HepG2 (cell line): ENCODE measurements around the gene CFD. TPM values are rescaled to one million over a fixed set of nuclear protein-coding genes. Genes with fewer than 3 reads are reported as not detected.
A peak's percentile ranks its signal among the peaks of the same experiment; 100 is the strongest.

Experiments
- ADNP ChIP-seq: sonication (generic); formaldehyde crosslinking; IDR thresholded peaks from 2 replicates; pipeline ENCODE4 v1.4.0; 2020; ENCODE audit warnings: missing genetic modification reagents
- BORCS8-MEF2B ChIP-seq: sonication (generic); formaldehyde crosslinking; IDR thresholded peaks from 2 replicates; pipeline ENCODE4 v1.8.0; 2022; ENCODE audit warnings: mild to moderate bottlenecking, missing genetic modification reagents
- CCAR2 ChIP-seq: fragments of 200-400 bp; formaldehyde crosslinking; optimal IDR thresholded peaks from 2 replicates; pipeline ENCODE3; 2018; ENCODE audit warnings: low read depth, mild to moderate bottlenecking, low read length, moderate library complexity
- CHD2 ChIP-seq: IDR thresholded peaks from 2 replicates; pipeline ENCODE4 v1.6.1; 2011; ENCODE audit warnings: low read depth, low read length, improper control_type of control experiment
- E2F1 ChIP-seq: sonication (generic); formaldehyde crosslinking; IDR thresholded peaks from 2 replicates; pipeline ENCODE4 v1.5.0; 2020; ENCODE audit warnings: missing genetic modification reagents
- EP300 ChIP-seq, 3 experiments: sonication (generic) in 1 of 3; formaldehyde crosslinking in 1 of 3; IDR thresholded peaks; 2 replicates each; pipeline versions ENCODE4 v1.5.1 to v1.6.1; 2011 to 2020; ENCODE audit warnings: low read depth in 2 of 3, low read length in 2 of 3, borderline replicate concordance in 1 of 3, improper control_type of control experiment in 1 of 3, mild to moderate bottlenecking in 1 of 3, missing genetic modification reagents in 1 of 3, moderate library complexity in 1 of 3
- MATR3 ChIP-seq: sonication (generic); formaldehyde crosslinking; IDR thresholded peaks from 2 replicates; pipeline ENCODE4 v1.4.0; 2020; ENCODE audit warnings: missing genetic modification reagents
- SNRNP70 ChIP-seq: fragments of 200-400 bp; formaldehyde crosslinking; IDR thresholded peaks from 2 replicates; pipeline ENCODE4 v1.6.1; 2017; ENCODE audit warnings: mild to moderate bottlenecking, low read depth, low read length, moderate library complexity
- ZBTB38 ChIP-seq: sonication (generic); formaldehyde crosslinking; IDR thresholded peaks from 2 replicates; pipeline ENCODE4 v1.5.1; 2020; ENCODE audit warnings: mild to moderate bottlenecking, missing genetic modification reagents
- ZFX ChIP-seq: sonication (generic); formaldehyde crosslinking; IDR thresholded peaks from 2 replicates; pipeline ENCODE4 v1.4.0; 2020; ENCODE audit warnings: mild to moderate bottlenecking, low read depth, missing genetic modification reagents, moderate library complexity
- ZNF230 ChIP-seq: sonication (generic); formaldehyde crosslinking; IDR thresholded peaks from 2 replicates; pipeline ENCODE4 v1.4.0; 2020; ENCODE audit warnings: mild to moderate bottlenecking, missing genetic modification reagents
- ZNF256 ChIP-seq: sonication (generic); formaldehyde crosslinking; conservative IDR thresholded peaks from 2 replicates; pipeline ENCODE4 v1.4.0; 2020; ENCODE audit warnings: missing genetic modification reagents
- ZNF510 ChIP-seq: sonication (generic); formaldehyde crosslinking; IDR thresholded peaks from 2 replicates; pipeline ENCODE4 v1.4.0; 2020; ENCODE audit warnings: low read depth, mild to moderate bottlenecking, missing genetic modification reagents
- ZNF687 ChIP-seq: sonication (generic); formaldehyde crosslinking; IDR thresholded peaks from 2 replicates; pipeline ENCODE4 v1.5.1; 2020; ENCODE audit warnings: mild to moderate bottlenecking, missing genetic modification reagents, moderate library complexity
- ZNF782 ChIP-seq: sonication (generic); formaldehyde crosslinking; IDR thresholded peaks from 2 replicates; pipeline ENCODE4 v1.4.0; 2020; ENCODE audit warnings: missing genetic modification reagents, mild to moderate bottlenecking, borderline replicate concordance
- polyA plus RNA-seq, 8 experiments: library from polyadenylated mRNA; depleted of rRNA in 3 of 8; stranded (reverse) in 7 of 8; unstranded in 1 of 8; fragments of >200 nt; fragmentation: Illumina TruSeq in 4 of 8; extraction: Trizol in 4 of 8; gene quantifications; 2 replicates each; pipeline versions ENCODE4 v1.2.1 to v1.2.3, GENCODE V29; 2011 to 2016; ENCODE audit warnings: low read depth in 4 of 8, missing spikeins in 1 of 8, mixed read lengths in 1 of 8; ENCODE audit not compliant: insufficient read depth in 1 of 8
- total RNA-seq, 5 experiments: library from RNA; depleted of rRNA; stranded (reverse); fragments of >200 nt; fragmentation: Illumina TruSeq; extraction: Trizol; gene quantifications; 2 replicates each; pipeline ENCODE4 v1.2.3, GENCODE V29; 2016; ENCODE audit warnings: low read depth in 1 of 5
- TF ChIP-seq, protein P1 (sequence below): sonication (generic); formaldehyde crosslinking; IDR thresholded peaks from 2 replicates; pipeline ENCODE4 v1.5.0; 2020; ENCODE audit warnings: mild to moderate bottlenecking, missing genetic modification reagents, moderate library complexity
- TF ChIP-seq, protein P2 (sequence below): sonication (generic); formaldehyde crosslinking; IDR thresholded peaks from 2 replicates; pipeline ENCODE4 v1.4.0; 2020; ENCODE audit warnings: missing genetic modification reagents, borderline replicate concordance

The CFD gene
- total and polyA plus RNA-seq, 2 of the 13 experiments (the other 11 are each of a cell fraction or from before 2014, with no cell fraction given), result 2.3 to 4.6 TPM

- TF ChIP-seq E2F1 (CRISPR knock-in tag), result no peak
- TF ChIP-seq EP300 (IDR thresholded peaks at IDR 0.05; ENCODE audit: low read depth in 2 of 2, low read length in 2 of 2), result no peak
- TF ChIP-seq EP300 (CRISPR knock-in tag; IDR thresholded peaks at IDR 0.05; ENCODE audit: borderline replicate concordance), result no peak
- no peak for TF ChIP-seq ADNP (CRISPR knock-in tag)
- 0 out of 2 replicates have a peak, but pooled peaks have one; percentile 73 for TF ChIP-seq MATR3 (CRISPR knock-in tag)
- no peak for TF ChIP-seq SNRNP70
- 0 out of 2 replicates have a peak, but pooled peaks have one; percentile 11 for TF ChIP-seq ZNF687 (CRISPR knock-in tag)
- TF ChIP-seq BORCS8-MEF2B (CRISPR knock-in tag), result no peak
- no peak for TF ChIP-seq ZNF782 (CRISPR knock-in tag)
- no peak for TF ChIP-seq ZNF510 (CRISPR knock-in tag)
- no peak for TF ChIP-seq CHD2
- TF ChIP-seq ZBTB38, result peak; percentile 93
- no peak for TF ChIP-seq ZNF230 (CRISPR knock-in tag)
- no peak for TF ChIP-seq CCAR2
- TF ChIP-seq ZNF256, result no peak
- TF ChIP-seq, protein P1, sequence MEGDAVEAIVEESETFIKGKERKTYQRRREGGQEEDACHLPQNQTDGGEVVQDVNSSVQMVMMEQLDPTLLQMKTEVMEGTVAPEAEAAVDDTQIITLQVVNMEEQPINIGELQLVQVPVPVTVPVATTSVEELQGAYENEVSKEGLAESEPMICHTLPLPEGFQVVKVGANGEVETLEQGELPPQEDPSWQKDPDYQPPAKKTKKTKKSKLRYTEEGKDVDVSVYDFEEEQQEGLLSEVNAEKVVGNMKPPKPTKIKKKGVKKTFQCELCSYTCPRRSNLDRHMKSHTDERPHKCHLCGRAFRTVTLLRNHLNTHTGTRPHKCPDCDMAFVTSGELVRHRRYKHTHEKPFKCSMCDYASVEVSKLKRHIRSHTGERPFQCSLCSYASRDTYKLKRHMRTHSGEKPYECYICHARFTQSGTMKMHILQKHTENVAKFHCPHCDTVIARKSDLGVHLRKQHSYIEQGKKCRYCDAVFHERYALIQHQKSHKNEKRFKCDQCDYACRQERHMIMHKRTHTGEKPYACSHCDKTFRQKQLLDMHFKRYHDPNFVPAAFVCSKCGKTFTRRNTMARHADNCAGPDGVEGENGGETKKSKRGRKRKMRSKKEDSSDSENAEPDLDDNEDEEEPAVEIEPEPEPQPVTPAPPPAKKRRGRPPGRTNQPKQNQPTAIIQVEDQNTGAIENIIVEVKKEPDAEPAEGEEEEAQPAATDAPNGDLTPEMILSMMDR (CRISPR knock-in tag), result peak; percentile 16; the same call in 1 of the 2 replicates
- peak; percentile 22; the same call in 1 of the 2 replicates for TF ChIP-seq ZFX (CRISPR knock-in tag)
- TF ChIP-seq, protein P2, sequence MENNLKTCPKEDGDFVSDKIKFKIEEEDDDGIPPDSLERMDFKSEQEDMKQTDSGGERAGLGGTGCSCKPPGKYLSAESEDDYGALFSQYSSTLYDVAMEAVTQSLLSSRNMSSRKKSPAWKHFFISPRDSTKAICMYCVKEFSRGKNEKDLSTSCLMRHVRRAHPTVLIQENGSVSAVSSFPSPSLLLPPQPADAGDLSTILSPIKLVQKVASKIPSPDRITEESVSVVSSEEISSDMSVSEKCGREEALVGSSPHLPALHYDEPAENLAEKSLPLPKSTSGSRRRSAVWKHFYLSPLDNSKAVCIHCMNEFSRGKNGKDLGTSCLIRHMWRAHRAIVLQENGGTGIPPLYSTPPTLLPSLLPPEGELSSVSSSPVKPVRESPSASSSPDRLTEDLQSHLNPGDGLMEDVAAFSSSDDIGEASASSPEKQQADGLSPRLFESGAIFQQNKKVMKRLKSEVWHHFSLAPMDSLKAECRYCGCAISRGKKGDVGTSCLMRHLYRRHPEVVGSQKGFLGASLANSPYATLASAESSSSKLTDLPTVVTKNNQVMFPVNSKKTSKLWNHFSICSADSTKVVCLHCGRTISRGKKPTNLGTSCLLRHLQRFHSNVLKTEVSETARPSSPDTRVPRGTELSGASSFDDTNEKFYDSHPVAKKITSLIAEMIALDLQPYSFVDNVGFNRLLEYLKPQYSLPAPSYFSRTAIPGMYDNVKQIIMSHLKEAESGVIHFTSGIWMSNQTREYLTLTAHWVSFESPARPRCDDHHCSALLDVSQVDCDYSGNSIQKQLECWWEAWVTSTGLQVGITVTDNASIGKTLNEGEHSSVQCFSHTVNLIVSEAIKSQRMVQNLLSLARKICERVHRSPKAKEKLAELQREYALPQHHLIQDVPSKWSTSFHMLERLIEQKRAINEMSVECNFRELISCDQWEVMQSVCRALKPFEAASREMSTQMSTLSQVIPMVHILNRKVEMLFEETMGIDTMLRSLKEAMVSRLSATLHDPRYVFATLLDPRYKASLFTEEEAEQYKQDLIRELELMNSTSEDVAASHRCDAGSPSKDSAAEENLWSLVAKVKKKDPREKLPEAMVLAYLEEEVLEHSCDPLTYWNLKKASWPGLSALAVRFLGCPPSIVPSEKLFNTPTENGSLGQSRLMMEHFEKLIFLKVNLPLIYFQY, result no peak
Observed at GRCh38 chr19:861756-862580, 2.5 kb downstream of the CFD start (continued).
